Hematopoietic multipotent progenitor cell (in vitro differentiated cells): ENCODE data around the gene NAV3. TPM values are rescaled to one million over a fixed set of nuclear protein-coding genes. Genes with fewer than 3 reads are reported as not detected.

Experiments
- DNase-seq, 3 donors: peaks; one replicate each; pipeline ENCODE4 v3.0.0-alpha.2; 2011 to 2015; ENCODE audit warnings: low read depth in 2 of 3, low spot score in 2 of 3
- total RNA-seq: library from RNA; depleted of rRNA; stranded (reverse); fragments of >200 nt; gene quantifications from one replicate; pipeline ENCODE4 v1.2.3, GENCODE V29; 2012

Gene NAV3
- total RNA-seq, 1 donor = under 0.01 TPM

DNA sequence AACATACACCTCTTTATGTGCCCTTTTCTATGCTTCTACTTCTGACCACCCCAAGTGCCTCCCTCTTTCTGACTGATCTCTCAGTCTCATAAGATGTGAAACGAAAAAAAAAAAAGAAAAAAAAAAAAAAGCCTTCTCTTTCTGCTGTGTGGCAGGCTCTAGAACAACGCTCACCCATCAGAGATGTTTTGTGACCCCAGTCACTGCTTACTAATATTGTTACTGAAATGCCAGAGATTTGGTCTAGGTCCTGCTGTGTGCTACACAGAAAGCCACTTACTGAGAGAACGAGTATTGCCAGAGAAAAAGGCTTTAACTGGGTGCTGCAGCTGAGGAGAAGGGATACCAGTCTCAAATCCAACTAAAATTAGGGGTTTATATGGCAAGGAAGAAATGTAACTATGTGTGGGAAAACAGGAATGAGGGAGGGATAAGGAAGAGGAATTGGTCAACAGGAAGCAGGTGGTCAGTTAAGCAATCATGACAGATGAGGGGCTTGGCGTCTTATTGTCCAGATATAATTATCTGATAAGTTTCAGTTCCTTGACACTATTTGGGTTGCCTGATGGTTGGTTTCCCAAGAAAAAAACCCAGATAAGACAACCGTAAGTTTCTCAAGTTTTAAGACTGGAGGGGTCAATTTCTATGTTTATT, 149.0 kb downstream of the NAV3 start:
- DNase-seq = no peak

DNA sequence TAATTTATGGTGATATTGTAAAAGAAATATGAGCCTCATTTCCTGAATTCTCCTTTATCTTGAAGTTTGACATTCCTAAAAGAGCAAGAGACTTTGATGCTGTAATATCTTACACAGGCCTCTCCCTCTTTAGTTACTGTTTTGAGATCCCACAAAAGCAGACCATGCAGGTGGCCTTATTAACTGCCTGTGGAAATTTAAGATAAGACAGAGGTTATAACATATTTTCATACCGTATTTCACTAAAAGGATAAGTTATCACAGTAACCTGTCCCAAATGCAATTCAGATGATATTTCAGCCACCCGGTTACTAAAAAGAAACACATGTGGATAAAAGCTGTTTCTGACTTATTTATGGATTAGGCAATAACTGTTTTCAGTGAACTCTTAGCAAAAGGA, 150.1 kb downstream of the NAV3 start:
- DNase-seq = no peak

DNA sequence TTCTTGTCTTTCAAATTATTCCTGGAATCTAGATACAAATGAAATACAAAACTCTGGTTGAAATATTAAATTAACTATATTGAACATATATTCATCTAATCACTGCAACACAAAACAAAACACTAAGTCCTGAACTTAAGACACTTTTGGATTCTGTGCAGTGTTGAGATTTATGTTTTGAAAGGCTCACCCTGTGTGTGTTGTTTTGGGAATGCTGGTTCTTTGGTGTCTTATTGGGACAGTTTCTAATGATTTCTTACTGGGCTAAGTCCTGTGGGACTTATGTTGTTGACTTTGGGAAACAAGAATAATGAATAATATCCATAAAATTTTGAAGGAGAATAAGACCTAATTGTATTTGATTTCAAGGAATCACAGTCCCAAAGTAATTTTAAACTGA, 153.2 kb downstream of the NAV3 start:
- DNase-seq = no peak

DNA sequence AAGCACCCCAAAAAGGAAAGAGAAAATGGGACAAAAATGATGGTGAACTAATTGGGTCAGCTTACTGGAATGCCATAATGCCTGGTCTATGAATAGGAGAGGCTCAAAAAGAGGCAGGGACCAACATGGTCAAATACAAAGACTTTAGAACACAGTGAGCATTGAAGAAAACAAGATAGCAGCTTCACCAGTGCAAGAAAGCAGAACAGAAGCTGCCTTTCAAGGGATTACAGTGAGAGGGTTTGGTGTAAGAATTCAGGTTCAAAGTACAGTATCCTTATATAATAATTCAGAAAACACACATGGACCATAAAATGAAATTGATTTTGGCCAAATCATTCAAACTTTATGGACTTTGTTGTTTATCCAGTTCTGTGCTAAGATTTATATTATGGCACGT, 162.1 kb downstream of the NAV3 start:
- no peak for DNase-seq

DNA sequence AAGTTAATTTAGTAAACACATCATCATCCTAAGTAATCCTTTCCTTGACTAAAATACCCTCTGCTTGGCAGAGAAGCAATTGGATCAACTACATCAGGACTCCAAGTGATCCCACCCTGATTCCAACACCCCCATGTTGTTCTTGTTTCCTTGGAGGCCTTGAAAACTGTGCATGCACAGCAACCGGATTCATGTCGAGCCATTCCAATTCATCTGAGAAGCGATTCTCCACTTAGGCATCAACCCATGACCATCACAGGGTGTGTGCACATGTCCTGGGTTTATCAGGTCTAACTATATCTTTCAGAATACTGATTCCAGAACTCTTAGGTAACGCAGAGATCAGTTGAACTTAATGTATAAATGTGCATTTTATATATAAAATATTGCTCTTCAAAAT, 163.0 kb downstream of the NAV3 start:
- no peak for DNase-seq

DNA sequence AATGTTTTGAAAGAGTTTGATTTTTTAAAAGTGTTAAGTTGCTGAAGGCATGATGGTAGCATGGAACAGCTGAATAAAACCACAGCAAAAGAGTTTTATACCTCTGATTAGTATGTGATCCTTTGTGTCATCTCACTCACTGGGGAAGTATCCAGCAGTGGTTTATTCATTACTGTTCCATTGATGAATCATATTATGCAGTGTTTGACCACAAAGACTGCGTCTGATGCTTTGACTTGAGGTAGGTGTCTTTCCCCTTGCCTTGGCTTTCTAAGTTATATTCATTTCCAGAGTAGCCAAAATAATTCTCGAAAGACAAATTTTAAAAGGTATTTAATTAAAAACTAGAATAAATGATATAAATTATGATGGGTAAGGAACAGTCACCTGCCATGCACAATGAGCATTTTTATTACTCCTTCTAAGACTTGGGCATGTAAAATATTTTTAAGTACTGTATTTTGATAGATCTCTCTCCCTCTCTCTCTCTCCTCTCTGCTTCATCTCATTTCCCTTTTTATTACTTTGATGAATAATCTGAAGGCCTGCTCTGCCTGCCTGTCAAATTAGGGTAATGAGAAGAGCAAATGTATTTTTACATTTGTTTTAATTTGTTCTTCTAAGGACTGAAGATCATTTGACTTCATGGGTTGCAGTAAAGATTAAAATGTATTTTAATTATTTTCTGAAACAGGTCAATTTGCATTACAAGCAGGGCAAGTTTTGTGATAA, 164.9 kb downstream of the NAV3 start:
- no peak for DNase-seq

DNA sequence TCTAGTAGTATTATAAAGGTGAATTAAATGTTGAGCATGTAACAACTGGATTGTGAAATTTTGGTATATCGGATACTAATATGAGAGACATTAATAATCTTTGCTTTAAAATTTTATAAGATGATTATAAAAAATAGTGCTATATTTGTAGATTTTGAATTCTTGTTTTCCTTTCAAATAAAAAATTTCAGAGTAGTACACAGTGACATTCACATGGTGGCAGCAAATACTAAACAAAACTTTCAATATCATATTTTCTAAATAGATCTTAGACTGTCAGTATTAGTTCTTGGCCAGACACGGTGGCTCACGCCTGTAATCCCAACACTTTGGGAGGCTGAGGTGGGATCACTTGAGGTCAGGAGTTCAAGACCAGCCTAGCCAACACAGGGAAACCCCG, 166.0 kb downstream of the NAV3 start:
- DNase-seq = no peak

DNA sequence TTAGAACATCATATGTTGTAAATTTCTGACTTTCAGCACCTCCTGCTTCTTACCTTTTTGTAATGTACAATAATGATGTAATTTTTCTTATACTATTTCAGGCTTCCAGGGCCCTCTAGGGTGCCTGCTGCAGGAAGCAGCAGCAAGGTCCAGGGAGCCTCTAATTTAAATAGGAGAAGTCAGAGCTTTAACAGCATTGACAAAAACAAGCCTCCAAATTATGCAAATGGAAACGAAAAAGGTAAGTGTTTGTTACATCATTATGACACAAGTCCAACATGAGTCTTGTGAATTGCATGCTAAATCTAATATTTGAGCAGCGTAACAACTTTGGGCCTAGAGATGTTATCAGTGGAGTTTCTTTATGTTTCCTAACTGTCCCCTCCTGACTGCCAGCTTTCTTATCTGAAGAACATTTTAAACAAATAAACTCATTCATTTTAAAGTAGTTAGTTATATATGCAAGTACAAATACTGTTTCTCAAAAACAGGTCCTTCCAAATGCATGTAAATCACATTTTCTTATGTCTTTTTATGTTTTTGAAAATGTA, 167.6 kb downstream of the NAV3 start:
- DNase-seq = no peak

DNA sequence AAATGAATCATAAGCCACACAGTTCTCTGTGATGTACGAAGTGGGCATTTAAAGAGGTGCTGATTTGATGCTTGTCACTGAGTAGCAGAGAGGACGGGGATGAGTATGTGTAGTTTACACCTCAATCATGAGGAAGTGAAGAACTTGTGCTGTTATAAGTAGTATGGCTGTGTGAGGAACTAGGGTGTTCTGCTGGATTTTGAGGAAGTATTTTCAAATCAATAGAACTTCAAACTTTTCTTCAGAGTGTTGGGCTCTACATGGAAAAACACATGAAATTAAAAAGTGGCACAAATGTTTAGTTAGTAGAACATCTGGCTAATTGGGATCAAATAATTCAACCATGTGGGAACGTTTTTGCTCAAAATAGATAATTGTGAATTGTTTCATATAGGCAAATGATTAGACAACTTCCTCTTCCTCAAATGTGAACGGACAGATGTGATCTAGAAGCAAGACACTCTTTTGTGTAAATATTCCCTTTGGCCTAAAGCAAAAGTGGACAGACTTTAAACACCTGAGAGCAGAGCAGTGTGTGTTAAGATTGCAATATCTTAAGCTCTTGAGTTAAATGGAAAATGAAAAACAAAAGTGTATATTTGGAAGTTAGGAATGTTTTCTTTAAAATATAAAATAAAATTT, 168.5 kb downstream of the NAV3 start:
- peak in 2 of 3 donors; percentile 4 to 39 for DNase-seq

DNA sequence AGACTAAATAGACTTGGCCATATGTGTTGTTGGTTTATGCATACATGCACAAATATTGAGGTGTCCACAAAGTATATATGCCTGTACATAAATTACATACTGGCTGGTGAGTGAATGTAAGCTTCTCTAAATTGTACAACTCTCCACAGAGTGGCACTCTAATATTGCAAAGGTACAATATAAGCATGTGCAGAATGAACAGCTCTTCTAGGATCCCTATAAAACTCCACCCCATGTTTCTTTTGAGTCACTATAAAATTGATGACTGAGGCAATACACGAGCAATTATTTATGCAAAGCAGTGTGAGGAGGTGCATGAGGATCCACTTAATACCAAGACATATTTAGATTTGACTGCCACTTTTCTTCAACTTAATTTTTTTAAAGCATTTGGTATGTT, 172.2 kb downstream of the NAV3 start:
- no peak for DNase-seq

DNA sequence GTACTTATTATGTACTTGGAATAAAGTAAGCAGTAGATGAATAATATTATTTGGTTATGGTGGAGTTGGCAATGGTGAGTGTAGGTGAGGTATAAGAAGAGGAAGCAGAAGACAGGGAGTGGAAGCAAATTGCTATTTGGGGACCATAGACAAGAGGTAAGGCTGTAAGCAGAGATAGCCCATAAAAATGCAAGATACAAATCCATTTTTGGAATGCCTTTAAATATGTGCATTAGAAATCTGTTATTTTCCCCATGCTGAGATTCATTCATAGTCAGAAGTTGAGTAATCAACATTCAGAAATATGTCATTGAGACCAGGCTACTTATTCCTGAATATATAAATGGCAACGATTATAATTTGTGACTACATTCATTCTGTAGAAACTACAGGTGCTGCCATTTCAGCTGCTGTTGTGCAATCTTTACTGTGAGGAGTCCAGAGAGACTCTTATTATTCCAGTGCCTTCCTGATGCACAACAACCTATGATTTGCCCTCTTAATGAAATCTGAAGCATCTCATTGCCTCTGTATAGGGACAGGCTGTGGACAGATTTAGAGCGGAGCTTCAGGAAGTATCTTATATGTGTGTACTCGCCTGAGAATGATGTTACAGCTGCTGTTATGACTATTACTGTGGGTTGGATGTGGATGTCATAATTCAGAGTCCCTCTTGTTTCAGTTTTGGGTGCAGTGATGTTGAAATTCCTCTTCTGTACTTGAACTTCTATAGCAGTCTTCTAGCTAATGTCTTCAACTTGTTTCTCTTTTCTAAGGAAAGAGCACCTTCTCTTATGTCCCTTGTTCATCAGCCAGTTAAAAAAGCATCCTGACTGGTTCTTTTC, 173.8 kb downstream of the NAV3 start:
- no peak for DNase-seq

DNA sequence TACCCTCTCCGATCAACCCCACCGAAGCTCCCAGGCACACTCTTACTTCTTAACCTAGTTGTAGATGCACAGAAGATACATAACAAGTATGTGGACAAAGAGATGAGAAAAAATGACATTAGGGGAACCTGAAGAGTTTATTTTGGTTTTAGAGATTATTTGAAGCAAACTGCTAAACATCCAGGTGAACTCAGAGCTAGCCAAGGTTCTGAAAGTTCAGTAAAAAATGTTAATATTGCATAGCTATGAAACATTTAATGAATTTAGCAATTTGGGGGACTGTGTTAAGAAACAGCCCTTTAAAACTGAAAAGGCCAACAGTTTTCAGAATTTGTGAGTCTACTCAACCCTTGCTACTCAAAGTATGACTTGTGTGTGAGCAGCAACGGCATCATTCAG, 174.4 kb downstream of the NAV3 start:
- no peak for DNase-seq

DNA sequence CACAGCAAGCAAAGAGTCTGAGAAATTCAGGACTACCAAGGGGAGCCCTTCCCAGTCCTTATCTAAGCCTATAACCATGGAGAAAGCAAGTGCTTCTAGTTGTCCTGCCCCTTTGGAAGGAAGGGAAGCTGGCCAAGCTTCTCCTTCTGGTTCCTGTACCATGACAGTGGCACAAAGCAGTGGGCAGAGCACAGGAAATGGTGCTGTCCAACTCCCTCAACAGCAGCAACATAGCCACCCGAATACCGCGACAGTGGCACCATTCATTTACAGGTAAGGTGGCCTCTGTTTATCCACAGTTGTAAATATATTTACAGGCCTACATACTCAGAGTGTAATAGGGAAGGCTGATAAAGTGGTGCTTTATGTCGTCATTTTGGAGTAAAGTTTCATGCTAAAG, 176.5 kb downstream of the NAV3 start:
- DNase-seq = no peak

DNA sequence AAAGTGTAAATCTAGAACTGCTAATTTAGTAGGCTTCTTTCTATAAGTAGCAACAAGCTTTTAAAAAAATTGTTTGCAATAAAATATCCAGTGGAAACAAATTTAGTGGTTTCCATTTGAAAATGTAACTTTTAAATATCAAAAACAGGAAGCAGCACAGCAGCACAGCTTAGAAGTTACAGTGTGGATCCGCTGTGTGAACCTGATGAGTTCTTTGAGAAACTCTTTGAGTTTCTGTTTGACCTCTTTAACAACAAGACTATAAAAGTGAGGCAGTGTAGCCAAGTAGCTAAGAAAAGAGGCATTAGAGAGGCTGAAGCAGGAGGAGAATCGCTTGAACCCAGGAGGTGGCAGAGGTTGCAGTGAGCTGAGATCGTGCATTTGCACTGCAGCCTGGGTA, 178.3 kb downstream of the NAV3 start:
- DNase-seq = no peak

DNA sequence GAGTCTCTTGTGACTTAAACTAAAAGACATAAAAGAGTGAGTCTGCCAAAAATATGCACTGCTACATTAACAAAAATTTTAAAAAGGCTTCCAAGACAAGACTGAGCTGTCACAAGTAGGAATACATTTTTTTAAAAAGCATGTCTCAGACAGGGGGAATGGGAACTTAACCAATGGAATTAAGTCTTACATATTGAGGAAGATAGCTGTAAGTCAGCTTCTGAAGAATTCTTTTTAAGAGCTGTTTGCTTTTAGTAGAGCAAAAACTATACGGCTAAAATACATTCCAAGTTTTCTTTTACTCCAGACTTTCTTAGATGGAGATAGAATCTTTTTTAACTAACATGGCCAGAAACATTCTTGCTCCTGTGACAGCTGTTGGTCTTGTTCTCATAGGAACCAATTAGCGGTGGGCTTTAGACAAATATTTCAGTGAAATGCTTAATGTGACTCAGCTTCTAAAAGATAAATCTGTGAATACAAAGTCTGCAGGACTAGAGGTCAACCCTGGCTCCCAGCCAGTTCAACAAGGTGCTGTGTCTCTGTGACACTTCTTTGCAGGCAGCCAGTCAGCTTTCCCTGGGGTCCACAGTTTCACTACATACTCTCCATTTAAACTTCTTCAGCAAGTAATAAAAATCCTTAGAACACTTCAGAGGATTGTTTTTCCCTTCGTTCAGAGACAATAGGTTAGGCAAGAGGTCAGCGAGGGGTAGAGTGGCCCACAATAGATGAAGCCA, 187.6 kb downstream of the NAV3 start:
- DNase-seq = no peak

DNA sequence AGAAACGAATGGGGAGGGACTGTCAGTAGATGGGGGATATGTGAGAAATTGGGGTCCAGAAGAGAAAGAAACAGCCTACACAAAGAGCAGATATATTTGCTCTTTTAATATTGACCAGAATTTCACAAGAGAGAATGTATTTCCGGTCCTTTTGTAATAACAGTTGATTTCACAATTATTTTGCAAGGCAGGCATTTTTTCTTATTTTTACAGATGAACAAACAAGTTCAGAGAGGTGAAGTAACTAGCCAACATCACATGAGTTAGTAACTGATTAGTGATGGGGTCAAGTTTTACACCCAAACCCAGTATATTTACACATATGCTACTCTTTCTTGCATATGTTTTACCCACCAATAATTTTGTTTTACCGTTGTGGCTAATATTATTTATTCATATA, 188.2 kb downstream of the NAV3 start:
- no peak for DNase-seq

DNA sequence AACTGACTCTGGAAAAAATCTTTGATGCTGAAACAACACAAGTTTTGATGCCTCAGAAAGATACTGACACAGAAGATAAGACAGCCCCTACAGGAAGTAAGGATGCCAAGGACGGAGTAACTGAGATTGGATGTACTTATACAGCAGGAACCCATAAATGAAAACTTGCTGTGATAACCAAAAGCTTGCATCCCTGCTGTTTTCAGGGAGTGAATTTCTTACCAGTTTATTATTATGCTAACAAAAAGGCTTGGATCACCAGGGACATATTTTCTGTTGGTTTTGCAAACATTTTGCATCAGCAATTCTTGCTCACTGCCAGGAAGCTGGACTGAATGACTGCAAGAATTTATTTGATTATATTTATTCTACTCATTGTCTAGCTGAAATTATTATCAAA, 197.7 kb downstream of the NAV3 start:
- DNase-seq = no peak

DNA sequence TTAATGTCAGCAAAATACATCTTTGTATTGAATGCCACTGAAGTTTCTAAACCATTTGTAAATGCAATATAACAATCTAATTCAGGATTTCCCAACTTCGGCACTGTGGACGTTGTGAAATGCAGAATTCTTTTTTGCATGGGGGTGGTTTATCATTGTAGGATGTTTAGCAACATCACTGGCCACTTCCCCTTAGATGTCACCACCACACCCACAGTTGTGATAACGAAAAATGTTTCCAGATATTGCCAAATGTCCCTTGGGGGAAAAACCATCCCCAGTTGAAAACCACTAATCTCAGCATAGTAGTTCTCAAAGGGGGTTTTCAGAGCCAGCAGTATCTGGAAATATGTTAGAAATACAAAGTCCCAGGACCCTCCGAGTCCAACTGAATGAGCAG, 203.3 kb downstream of the NAV3 start:
- no peak for DNase-seq

DNA sequence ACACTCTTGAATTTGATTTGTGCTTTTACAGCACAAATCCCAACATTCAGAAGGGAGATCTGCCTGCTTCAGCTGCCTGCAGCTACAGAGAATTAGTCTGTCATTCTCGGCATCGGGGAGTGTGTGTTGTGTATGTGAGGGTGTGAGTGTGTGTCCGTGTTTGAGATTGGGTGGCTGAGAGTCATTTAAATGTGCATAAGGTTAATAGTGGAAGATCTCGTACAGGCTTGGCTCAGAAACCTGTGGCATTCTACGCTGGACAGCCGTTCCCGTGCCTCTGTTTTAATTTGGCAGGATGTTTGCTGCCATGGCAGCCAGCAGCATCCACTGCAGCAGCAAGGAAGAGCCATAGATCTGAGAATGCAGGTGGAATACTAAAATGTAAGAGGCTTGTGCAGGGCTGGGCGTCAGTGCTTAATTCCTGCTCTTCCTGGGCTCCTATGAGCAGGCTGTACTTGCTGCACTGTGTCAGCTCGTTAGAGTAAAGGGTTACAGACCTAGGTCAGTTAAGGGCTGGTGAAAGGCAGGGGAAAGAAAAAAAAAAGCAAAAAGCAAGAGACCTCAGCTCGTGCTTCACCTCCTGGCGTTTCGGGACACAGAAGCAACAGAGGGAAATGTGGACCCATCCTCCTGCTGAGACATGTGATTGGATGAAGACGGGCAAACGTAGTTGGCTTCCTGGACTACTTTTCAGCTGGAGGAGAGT, 205.4 kb downstream of the NAV3 start:
- no peak for DNase-seq

DNA sequence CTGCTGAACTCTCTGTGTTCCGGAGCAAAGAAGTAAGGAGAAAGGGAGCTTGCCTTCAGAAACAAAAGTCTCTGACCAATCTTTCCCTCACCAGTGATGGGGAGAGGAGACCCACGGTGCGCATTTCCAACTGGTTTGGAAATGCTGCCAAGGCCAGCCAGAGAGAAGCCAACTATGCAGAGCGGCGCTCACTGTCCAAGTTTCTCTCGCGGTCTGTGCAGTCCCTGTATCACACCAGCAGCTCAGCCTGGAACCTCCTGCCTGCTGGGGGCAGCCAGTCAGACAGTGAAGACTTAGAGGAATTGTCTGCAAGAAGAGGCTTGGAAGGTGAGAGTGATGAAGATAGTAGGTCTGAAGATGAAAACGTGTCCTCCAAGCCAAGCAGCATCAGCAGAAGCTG, 206.2 kb downstream of the NAV3 start:
- no peak for DNase-seq
